ENCODE data around the gene COQ8B.
A peak's percentile ranks its signal among the peaks of the same experiment; 100 is the strongest.
"Not testable (repeated sequence)": the region's sequence is repeated elsewhere in the genome, so short reads cannot be mapped to it uniquely, and the experiment has no call there.

COQ8B gene

GRCh38 chr19:40741527-40742390, 25.1 kb upstream of the COQ8B start:
- peak; percentile 43 for DNase-seq

GRCh38 chr19:40740747-40741146, 24.1 kb upstream of the COQ8B start:
- no peak for DNase-seq

- no peak for DNase-seq
These were observed 23.4 kb upstream of the COQ8B start for GRCh38 chr19:40739871-40740703.

DNA sequence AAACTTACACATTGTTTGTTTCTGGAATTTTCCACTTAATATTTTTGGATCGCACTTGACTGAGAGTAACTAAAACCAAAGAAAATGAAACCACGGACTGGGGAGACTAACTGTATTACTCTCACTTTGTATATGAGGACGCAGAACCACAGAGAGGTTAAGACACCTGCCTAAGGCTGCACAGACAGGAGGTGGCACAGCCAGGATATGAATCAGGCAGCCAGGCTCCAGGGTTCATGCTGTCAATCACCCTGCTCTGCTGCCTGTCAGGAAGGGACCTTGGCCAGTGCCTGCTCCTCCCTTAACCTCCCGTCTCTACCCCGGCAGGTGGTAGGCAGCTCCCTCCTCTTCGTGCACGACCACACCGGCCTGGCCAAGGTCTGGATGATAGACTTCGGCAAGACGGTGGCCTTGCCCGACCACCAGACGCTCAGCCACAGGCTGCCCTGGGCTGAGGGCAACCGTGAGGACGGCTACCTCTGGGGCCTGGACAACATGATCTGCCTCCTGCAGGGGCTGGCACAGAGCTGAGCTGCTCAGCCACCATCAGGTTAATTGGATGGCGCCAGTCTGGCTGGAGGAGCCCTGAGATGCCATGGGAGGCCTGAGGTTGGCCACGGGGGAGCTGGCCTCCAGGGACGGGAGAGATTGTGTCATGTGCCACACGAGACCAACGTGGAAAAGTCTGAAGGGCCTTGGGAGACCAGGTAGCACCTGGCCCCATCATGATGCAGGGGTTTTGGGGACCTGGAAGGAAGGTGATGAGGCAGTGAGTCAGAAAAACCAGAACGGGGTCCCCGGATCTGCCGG, 22.5 kb upstream of the COQ8B start:
- no peak for DNase-seq

DNA sequence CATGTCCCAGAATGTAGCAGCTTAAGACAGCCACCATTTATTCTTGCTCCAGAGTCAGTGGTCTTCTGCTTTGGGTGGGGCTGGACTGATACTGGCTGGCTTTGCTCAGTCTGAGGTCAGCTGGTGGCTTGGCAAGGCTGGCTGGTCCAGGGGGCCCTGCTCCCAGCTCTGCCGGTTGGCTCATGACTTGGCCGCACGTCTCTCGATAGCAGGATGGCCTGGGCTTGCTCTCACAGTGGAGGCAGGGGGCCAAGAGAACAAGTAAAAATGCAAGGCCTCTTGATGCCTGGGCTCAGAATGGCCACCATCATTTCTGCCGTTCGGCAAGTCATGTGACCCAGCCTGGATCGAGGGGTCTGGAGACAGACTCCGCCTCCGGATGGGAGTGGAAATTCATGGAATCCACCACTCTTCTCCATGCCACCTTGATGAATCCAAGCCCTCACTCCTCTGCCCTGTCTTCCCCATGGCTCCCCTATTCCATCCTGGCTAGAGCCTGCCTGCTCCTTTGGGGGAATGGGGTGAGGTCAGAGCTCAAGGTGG, 20.5 kb upstream of the COQ8B start:
- DNase-seq: no peak

- no peak for DNase-seq
These were observed 20.0 kb upstream of the COQ8B start for GRCh38 chr19:40736661-40737060.

- no peak for DNase-seq
These were observed 18.5 kb upstream of the COQ8B start for GRCh38 chr19:40735013-40735771.

GRCh38 chr19:40733149-40733548, 16.5 kb upstream of the COQ8B start:
- no peak for DNase-seq

DNA sequence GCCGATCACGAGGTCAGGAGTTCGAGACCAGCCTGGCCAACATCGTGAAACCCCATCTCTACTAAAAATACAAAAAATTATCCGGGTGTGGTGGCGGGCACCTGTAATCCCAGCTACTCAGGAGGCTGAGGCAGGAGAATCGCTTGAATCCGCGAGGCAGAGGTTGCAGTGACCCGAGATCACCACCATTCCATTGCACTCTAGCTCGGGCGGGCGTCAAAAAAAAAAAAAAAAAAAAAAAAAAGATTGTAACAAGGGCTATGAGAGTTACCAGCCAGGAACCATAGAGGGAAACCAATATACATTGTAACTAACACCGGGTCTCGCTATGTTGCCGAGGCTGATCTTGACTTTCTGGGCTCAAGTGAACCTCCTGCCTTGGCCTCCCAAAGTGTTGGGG, 15.6 kb upstream of the COQ8B start:
- DNase-seq: not testable (repeated sequence)

GRCh38 chr19:40730065-40730464, 13.4 kb upstream of the COQ8B start:
- DNase-seq: not testable (repeated sequence)

DNA sequence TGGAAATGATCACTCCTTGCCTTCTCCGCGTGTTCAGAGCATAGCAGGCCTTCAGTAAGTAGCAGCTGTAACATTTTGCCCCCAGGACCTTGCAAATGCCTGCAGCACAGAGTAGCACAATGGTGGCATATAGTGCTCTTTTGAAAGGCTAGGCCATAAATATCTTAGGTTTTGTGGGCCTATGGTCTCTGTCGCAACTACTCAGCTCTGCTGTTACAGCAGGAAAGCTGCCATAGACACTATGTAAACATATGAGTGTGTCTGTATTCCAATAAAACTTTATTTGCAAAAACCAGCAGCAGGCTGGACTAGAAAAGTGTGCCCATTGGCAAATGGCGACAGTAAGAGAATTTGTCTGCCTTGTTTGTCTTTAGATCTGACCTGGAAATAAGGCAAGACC, 9.6 kb upstream of the COQ8B start:
- DNase-seq: no peak

DNA sequence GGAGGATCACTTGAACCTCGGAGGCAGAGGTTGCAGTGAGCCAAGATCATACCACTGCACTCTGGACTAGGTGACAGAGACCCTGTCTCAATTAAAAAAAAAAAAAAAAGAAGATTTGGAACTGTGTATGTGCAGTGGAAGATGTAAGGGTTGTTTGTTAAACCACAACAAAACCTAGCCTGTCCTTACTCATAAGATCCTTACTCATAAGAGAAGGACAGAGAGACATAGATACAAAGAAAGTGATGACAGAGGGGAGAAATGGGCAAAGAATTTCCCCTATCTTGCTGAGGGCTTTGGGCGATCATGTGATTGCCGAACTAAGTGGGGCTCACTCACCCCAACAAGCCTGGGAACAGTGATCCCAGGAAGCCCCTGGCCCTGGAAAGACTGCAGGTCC, 8.2 kb upstream of the COQ8B start:
- no peak for DNase-seq

- DNase-seq: no peak
These were observed 7.6 kb upstream of the COQ8B start for GRCh38 chr19:40724315-40724714.

GRCh38 chr19:40723661-40724254, 7.1 kb upstream of the COQ8B start:
- DNase-seq: no peak

- no peak for DNase-seq
These were observed 5.4 kb upstream of the COQ8B start for GRCh38 chr19:40721936-40722661.

DNA sequence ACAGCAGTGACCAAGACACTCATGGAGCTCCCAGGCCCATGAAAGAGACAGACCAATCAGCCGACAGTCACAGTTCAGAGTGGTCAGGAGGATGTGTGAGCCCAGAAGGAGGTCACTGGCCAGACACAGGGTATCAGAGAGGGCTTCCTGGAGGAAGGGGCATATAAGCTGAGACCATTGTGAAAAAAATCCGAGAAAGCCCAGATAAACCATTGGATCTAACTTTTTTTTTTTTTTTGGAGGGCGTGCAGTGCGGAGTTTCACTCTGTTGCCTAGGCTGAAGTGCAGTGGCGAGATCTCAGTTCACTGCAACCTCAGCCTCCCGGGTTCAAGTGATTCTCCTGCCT, 4.4 kb upstream of the COQ8B start:
- no peak for DNase-seq

DNA sequence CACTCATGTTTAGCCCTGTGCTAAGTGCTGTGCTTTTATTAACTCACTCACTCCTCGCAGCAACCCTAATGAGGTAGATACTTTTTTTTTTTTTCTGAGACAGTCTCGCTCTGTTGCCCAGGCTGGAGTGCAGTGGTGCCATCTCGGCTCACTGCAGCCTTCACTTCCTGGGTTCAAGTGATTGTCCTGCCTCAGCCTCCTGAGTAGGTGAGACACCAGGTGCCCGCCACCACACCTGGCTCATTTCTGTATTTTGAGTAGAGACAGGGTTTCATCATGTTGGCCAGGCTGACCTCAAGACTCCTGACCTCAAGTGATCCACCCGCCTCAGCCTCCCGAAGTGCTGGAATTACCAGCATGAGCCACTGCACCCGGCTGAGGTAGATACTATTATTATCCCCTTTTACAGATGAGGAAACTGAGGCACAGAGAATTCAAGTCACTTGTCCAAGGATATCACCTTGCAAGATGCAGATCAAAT, 2.8 kb upstream of the COQ8B start:
- no peak for DNase-seq

DNA sequence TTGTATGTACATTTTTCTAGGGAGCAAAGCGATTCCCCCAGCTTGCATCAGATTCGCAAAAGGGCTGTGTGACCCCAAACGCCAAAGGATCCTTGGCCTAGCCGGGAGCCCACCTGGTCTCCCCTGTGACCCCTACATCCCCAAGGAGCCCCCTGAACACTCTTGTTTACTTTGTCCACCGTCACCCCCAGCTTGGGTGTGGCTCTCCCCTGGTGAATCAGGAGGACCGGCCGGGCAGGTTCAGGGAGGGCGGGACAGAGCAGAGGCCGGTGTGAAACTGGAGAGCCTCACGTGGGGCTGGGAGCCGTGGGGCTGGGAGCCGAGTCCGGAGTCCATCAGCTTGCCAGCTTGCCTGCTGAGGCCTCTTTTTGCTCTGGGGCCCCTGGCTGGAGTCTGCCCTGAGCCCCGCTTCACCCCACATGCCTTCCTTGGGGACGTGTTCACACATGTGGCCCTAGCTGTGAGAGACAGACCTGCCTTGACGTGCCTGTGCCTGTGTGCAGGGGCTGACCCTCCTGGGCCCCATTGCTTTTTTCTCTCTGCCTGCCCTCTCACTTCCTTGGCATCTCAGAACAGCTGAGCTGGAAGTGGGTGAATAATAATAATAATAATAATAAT, 2.2 kb upstream of the COQ8B start:
- peak; percentile 29 for DNase-seq

GRCh38 chr19:40717880-40718773, 1.4 kb upstream of the COQ8B start:
- DNase-seq: no peak

All from hematopoietic multipotent progenitor cell treated with erythropoietin and hydrocortisone succinate and interleukin-3 and kit ligand, for 4 days (in vitro differentiated cells).